Measurements from ENCODE around the gene PNLDC1. TPM values are rescaled to one million over a fixed set of nuclear protein-coding genes. Genes with fewer than 3 reads are reported as not detected.

The PNLDC1 gene
- total RNA-seq, 1 donor from 2014 or later: not detected

DNA sequence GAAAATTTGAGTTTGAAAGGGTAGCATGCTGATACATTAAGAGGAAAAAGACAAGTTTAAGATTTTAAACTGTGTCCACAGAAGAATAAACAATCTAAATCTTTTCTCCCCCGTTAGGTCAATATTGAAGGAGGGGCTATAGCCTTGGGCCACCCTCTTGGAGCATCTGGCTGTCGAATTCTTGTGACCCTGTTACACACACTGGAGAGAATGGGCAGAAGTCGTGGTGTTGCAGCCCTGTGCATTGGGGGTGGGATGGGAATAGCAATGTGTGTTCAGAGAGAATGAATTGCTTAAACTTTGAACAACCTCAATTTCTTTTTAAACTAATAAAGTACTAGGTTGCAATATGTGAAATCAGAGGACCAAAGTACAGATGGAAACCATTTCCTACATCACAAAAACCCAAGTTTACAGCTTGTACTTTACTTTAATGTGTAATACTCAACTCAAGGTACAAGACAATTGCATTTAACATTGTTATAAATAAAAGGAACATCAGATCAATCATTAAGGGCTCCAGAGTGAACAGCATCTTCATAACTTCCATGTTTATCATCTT is 21.5 kb upstream of the PNLDC1 start:
- H3K36me3 Mint-ChIP-seq (ENCODE audit: unreplicated experiment): peaks cover 59% of the 10 kb centered on the region
- no peaks in the 10 kb centered on the region for H3K4me1 Mint-ChIP-seq (ENCODE audit: unreplicated experiment)
- no peak for DNase-seq (ENCODE audit: extremely low spot score, unreplicated experiment)
- no peaks in the 10 kb centered on the region for H3K27me3 Mint-ChIP-seq (ENCODE audit: unreplicated experiment)
- no peak overlapping the region for H3K4me3 Mint-ChIP-seq (ENCODE audit: unreplicated experiment)
- TF ChIP-seq, protein P1, sequence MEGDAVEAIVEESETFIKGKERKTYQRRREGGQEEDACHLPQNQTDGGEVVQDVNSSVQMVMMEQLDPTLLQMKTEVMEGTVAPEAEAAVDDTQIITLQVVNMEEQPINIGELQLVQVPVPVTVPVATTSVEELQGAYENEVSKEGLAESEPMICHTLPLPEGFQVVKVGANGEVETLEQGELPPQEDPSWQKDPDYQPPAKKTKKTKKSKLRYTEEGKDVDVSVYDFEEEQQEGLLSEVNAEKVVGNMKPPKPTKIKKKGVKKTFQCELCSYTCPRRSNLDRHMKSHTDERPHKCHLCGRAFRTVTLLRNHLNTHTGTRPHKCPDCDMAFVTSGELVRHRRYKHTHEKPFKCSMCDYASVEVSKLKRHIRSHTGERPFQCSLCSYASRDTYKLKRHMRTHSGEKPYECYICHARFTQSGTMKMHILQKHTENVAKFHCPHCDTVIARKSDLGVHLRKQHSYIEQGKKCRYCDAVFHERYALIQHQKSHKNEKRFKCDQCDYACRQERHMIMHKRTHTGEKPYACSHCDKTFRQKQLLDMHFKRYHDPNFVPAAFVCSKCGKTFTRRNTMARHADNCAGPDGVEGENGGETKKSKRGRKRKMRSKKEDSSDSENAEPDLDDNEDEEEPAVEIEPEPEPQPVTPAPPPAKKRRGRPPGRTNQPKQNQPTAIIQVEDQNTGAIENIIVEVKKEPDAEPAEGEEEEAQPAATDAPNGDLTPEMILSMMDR (IDR thresholded peaks at IDR 0.05): no peak
- H3K9me3 Mint-ChIP-seq (ENCODE audit: unreplicated experiment): no peaks in the 10 kb centered on the region
- no peak overlapping the region for H3K27ac Mint-ChIP-seq (ENCODE audit: unreplicated experiment)

DNA sequence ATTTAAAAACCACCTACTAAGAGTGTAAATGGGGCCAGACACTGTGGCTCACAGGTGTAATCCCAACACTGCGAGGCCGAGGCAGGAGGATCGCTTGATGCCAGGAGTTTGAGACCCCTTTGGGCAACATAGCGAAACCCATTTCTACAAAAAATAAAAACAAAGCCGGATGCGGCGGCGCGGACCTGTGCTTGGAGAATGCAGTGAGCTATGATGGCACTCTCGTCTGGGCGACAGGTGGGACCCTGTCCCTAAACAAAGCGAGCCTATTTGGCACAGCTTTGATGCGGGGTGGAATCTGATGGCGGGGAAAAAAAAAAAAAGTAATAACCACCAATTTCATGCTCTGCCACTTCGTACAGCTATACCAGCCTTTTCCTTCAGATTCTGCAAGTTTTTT is 11.8 kb upstream of the PNLDC1 start:
- peak overlapping the region; percentile 93 for H3K4me3 Mint-ChIP-seq (ENCODE audit: unreplicated experiment)
- peak overlapping the region; percentile 99 for H3K27ac Mint-ChIP-seq (ENCODE audit: unreplicated experiment)
- H3K36me3 Mint-ChIP-seq (ENCODE audit: unreplicated experiment): peaks cover 37% of the 10 kb centered on the region
- H3K27me3 Mint-ChIP-seq (ENCODE audit: unreplicated experiment): no peaks in the 10 kb centered on the region
- H3K4me1 Mint-ChIP-seq (ENCODE audit: unreplicated experiment): peaks cover 35% of the 10 kb centered on the region
- TF ChIP-seq, protein P1 (IDR thresholded peaks at IDR 0.05): no peak
- DNase-seq (ENCODE audit: extremely low spot score, unreplicated experiment): no peak
- no peaks in the 10 kb centered on the region for H3K9me3 Mint-ChIP-seq (ENCODE audit: unreplicated experiment)

DNA sequence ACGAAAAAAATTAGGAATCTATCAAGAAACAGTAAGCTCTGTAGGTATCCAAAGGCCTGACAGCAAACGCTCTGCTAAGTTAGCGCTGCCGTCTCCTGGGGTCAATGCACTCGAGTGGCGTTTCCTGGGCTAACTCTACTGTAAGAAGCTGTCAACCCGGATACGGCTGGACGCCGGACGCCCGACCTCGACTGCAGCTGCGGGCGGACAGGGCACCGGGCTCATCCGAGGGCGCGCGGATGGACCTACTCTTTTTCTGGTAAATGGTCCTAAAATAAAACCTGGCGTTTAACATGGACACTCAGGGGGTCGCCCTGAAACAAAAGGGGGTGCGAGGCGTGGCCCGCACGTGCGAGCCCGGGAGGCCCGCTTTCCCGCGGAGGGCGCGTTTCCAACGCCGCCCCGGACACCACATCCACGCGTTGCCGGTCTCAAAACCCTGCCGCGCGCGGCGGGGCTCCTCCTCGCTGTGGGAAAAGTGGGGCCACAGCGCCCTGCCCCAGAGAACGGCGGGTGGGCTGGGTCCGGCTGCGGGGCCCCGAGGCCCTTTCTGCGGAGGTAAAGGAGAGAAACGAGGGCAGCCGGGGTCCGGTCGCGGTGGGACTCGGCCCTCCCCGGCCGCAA is 11.2 kb upstream of the PNLDC1 start:
- Mint-ChIP-seq H3K36me3 (ENCODE audit: unreplicated experiment) (peaks cover 33% of the 10 kb centered on the region), H3K9me3 (ENCODE audit: unreplicated experiment) (no peaks in the 10 kb centered on the region), H3K27ac (ENCODE audit: unreplicated experiment) (peak overlapping the region; percentile 99), H3K4me3 (ENCODE audit: unreplicated experiment) (peak overlapping the region; percentile 93), H3K4me1 (ENCODE audit: unreplicated experiment) (peaks cover 35% of the 10 kb centered on the region), H3K27me3 (ENCODE audit: unreplicated experiment) (no peaks in the 10 kb centered on the region)
- DNase-seq (ENCODE audit: extremely low spot score, unreplicated experiment): no peak
- TF ChIP-seq, protein P1 (IDR thresholded peaks at IDR 0.05): no peak

DNA sequence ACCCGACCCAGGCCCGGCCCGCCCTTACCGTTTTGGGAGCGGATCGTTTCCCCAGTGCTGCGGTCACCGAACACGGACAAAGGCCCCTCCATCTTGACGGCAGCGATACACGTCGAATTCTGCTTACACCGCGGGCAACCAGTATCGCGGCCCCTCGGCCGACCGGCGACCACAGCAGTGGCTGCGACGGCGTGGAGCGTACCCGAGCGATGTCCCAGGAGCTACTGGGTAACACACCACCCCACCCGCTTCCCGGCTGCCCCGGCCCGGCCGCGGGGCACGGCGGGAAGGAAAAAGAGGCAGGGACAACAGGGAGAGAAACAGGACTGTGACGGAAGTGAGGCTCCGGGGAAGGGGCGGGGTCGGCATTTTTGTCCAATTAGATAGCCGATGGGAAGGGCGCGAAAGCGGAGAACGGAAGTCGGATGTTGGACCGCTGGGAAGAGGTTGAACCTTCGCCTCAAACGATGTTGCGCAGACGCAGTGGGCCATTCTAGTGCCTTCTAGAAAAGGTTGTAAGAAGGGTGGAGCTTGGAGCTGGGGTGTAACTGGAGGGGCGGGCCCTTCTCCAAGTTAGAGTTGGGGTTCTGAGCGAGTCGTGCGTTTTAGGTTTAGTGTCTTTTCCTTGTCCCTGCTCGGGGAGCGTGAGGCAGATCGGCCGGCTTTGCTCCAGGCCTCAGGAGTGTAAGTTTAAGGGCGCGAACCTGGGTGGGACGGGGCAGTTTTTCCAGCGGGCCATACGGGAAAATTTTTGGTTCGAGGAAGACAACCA is 10.5 kb upstream of the PNLDC1 start, which contains the start of gene TCP1:
Gene TCP1, minus strand, starts transcription at position 226 of the 772 bp plus-strand sequence. Its CDS starts 134 bp downstream, at position 92.
- Mint-ChIP-seq H3K4me1 (ENCODE audit: unreplicated experiment) (peaks cover 35% of the 10 kb centered on the region), H3K27ac (ENCODE audit: unreplicated experiment) (peak within 1 kb of the TSS; percentile 99), H3K9me3 (ENCODE audit: unreplicated experiment) (no peaks in the 10 kb centered on the region), H3K36me3 (ENCODE audit: unreplicated experiment) (peaks cover 36% of the 10 kb centered on the region), H3K4me3 (ENCODE audit: unreplicated experiment) (peak within 1 kb of the TSS; percentile 93), H3K27me3 (ENCODE audit: unreplicated experiment) (no peaks in the 10 kb centered on the region)
- TF ChIP-seq, protein P1 (IDR thresholded peaks at IDR 0.05): no peak
- DNase-seq (ENCODE audit: extremely low spot score, unreplicated experiment): peak; percentile 99

All from osteocyte (in vitro differentiated cells).